DMS114 treated with DMSO at 0.1 percent for 48 hours (cell line): ENCODE data around the gene VOPP1.
"Not testable (repeated sequence)": the region's sequence is repeated elsewhere in the genome, so short reads cannot be mapped to it uniquely, and the experiment has no call there.

Experiments
- DNase-seq: peaks from one replicate; lab custom pipeline; 2025; ENCODE audit not compliant: unreplicated experiment; lab: John Stamatoyannopoulos, UW

Gene VOPP1

GRCh38 chr7:55471594-55471993, 100.7 kb downstream of the VOPP1 start:
- DNase-seq = not testable (repeated sequence)

GRCh38 chr7:55470261-55470660, 102.0 kb downstream of the VOPP1 start:
- no peak for DNase-seq

- DNase-seq = no peak
Measured at GRCh38 chr7:55469721-55470120, 102.6 kb downstream of the VOPP1 start.

- no peak for DNase-seq
Measured at GRCh38 chr7:55469271-55469681, 103.0 kb downstream of the VOPP1 start.

- no peak for DNase-seq
Measured at GRCh38 chr7:55468495-55468894, 103.8 kb downstream of the VOPP1 start.

- no peak for DNase-seq
Measured at GRCh38 chr7:55467047-55467593, 105.2 kb downstream of the VOPP1 start.

- no peak for DNase-seq
Measured at GRCh38 chr7:55465691-55466090, 106.6 kb downstream of the VOPP1 start.

GRCh38 chr7:55464422-55464821, 107.9 kb downstream of the VOPP1 start:
- no peak for DNase-seq

- DNase-seq = no peak
Measured at GRCh38 chr7:55463686-55464262, 108.5 kb downstream of the VOPP1 start.

GRCh38 chr7:55458351-55458750, 114.0 kb downstream of the VOPP1 start:
- no peak for DNase-seq

- no peak for DNase-seq
Measured at GRCh38 chr7:55457801-55458200, 114.5 kb downstream of the VOPP1 start.

GRCh38 chr7:55452971-55453370, 119.3 kb downstream of the VOPP1 start:
- DNase-seq = no peak

- DNase-seq = no peak
Measured at GRCh38 chr7:55449992-55450535, 122.2 kb downstream of the VOPP1 start.

GRCh38 chr7:55449205-55449991, 122.9 kb downstream of the VOPP1 start:
- DNase-seq = no peak

GRCh38 chr7:55448526-55448925, 123.8 kb downstream of the VOPP1 start:
- DNase-seq = no peak

GRCh38 chr7:55444786-55445185, 127.5 kb downstream of the VOPP1 start:
- DNase-seq = no peak

GRCh38 chr7:55441774-55442522, 130.4 kb downstream of the VOPP1 start:
- no peak for DNase-seq

GRCh38 chr7:55441002-55441401, 131.3 kb downstream of the VOPP1 start:
- no peak for DNase-seq

GRCh38 chr7:55440040-55440690, 132.1 kb downstream of the VOPP1 start:
- DNase-seq = no peak

GRCh38 chr7:55439627-55440026, 132.7 kb downstream of the VOPP1 start:
- no peak for DNase-seq
